NCI-H774 (cell line): Measurements from ENCODE around the gene CD300A.

Experiments used
- DNase-seq: peaks from one replicate; lab custom pipeline; 2025; lab: John Stamatoyannopoulos, UW

The CD300A gene

DNA sequence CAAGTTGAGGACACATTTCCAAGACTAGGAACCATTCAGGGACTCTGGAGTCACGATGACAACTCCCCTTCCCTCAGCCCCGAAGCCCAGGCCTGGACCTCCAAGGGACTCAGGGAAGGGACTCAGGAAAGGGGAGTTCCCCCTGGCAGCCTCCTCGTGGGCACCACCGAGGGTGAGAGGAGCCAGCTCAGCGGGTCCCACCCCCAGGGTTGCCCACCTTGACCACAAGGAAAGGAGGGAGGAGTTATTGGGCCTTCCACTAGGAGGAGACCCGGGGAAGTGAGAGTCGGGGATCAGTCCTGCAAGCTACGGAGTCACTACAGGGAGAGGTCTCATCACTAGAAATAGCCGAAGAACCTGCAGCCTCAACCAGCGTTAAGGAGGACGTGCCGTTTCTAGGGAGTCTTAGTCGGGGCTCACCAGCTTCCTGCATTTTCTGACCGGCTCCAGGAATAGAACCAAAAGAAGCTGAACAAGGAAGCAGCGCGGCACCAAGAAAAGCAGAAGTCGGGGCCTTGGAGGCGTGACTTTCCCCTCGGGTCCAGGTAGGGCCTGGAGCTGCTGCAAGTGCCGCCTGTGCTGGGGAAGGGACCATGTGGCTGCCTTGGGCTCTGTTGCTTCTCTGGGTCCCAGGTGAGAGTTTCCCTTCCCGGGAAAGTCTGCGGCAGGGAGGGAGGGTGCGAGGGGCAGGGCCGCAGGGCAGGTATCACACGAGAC is at the start of gene CD300A:
Gene CD300A, plus strand, starts transcription at position 524 of the 717 bp plus-strand sequence. Its CDS starts 70 bp downstream, at position 594.
- DNase-seq, result no peak

DNA sequence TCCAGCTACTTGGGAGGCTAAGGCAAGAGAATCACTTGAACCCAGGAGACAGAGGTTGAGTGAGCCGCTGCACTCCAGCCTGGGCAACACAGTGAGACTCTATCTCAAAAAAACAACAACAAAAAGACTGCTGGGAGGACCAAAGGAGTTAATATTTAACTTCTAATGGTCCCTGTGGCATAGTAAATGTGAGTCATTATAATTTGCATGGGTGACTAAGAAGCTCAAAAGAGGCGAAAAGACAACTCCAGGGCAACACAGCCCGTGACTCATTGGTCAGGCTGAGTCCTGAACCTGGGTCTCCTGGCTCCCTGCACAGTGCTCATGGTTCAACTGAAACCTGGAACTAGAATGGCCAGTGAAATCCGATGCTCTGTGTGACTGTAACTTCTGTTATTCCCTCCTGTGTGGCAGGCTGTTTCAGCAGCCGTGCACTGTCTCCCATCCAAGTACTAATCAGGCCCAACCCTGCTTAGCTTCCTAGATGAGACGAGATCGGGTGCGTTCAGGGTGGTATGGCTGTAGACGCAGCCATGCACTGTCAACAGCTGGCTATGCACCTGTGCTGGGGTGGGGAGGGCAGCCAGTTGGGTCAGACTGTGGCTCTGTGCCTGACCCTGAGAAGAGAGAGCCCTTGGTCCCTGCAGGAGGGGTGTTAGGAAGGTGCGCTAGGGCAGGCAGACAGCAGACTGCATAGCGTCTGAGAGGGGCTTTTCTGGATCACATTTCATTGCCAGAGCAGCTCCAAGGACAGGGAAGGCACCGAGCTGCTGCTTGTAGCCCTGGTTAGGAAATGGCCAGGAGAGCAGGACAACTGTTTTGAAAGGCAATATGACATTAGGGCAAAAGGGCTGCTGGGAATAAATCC is 49.0 kb upstream of the CD300A start:
- no peak for DNase-seq

DNA sequence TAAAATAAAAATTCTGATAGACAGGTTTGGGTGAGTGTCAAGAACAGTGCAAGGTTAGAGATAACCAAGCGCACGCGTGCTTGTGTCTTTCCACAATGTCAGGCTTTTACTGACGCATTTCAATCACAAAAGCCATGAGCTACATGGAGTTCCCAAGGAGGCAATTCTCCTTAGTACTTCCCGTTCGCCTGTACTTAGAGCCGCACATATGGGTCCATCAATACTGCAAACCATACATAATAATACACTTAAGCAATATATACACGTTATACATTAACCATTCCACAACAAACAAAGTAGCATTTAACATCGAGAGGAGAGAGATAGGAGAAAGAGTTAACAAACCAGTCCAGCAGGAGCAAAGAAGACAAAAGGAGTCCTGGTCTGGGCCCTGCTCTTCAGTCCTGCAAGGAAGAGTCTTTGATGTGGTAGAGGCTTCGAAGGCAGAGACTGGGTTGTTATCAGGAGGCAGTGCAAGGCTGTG is 46.5 kb upstream of the CD300A start:
- no peak for DNase-seq

DNA sequence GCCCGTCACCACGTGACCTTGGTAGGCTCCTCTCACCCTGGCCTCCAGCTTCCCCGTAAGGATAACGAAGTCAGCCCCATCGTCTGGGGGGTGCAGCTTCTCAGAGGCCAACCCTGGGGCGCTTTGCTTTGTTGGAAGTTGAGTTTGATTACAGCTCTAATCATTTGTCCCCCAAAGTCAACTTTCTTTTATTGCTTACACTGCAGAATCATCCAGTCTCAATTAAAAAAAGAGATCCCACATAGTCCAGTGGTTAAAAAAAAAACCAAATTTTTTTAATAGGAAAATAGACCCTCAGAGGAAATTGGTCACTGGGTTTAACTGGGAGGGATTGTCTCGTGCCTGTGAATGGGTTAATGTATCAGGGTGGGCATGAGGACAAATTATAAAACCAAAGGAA is 42.3 kb upstream of the CD300A start:
- DNase-seq, result no peak

- DNase-seq, result no peak
Measured at GRCh38 chr17:74424657-74425056, 41.8 kb upstream of the CD300A start.

DNA sequence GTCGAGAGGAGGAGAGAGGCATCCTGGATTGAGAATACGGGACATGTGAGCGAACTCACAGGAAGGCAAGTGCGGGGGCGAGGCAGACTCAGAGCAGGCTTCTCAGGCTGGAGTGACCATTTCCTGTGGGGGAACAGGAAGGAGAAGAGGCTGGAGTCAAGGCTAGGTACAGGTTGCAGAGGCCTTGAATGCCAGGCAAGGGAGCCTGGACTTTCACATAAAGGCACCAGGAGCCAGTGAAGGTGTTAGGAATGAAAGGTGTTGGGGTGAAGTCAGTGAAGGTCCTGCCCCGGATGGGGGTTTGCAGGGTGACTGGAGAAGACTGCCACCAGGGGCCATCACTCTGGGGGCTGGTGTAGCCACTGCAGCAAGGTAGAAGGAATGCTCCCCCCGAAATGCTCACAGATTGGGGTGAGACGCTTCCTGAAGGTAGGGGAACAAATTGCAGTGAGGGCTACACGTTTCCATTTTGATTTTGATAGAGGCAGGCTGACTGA is 39.8 kb upstream of the CD300A start:
- DNase-seq, result no peak

- DNase-seq, result no peak
Measured at GRCh38 chr17:74427048-74427762, 39.2 kb upstream of the CD300A start.

DNA sequence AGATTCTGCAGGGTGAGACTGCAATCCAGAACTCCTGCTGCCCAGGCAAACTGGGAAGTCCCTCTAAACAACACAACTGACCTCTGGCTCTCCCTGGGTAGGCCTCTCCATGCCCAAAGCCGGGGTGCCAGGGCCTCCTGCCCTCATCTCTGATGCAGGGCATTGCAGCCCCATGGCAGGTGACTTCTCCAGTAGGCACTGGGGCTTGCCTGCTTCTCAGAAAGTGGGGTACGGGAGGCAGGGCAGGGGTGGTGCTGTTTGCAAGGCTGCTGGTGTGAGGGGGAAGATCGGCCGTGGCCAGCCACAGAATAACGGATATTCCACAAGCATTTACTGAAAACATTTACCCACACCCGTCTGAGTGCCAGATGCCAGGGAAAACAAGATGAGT is 38.7 kb upstream of the CD300A start:
- no peak for DNase-seq

DNA sequence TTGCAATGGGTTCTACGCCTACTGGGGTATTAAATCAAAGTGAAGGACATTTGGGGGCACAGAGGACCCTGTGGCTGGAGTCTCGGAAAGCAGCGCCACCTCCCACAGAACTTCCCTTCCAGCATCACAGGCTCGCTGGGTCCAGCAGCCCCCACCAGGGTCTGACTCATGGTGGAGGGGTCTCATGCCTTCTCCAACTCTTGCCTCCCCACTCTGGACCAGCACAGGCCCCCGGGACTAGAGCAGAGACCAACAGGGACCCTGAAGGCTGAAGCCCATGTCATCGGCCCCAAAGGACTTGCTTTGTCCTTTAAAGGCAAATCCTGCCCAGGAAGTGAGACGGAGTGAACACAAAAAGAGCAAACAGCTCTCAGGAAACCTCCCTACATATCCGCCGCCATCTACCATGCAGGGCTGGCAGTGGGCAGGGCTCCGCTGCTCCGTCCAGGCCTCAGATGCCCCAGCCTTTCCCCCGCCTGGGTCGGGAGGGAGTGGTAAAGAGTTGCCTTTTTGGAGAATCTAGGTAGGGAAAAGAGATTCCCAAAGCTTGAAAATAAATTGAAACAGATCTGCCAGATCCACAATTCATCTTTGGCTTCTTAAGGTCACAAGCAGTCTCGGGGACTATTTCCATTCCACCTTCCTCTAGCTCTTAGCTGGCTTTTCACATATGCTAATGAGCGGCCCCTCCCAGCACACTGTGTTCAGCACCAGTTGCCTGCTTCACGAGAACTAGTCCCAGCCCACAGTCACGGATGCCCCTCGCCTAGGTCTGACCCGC is 36.6 kb upstream of the CD300A start:
- DNase-seq, result no peak

DNA sequence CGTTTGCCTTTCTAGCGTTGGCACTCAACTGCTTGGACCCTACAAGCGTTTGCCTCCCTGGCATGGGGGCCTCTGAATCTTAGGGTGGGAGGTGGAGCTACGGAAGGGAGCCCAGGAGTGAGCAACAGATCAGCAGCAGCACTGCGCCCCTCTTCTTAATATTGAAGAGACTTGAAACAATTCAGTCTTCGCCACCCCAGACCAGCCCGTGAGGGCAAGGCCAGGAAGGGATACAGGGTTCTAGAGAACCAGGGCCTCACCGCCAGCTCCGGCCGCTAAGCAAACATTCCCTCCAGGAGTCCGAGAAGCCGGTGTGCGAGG is 36.1 kb upstream of the CD300A start:
- DNase-seq, result no peak

DNA sequence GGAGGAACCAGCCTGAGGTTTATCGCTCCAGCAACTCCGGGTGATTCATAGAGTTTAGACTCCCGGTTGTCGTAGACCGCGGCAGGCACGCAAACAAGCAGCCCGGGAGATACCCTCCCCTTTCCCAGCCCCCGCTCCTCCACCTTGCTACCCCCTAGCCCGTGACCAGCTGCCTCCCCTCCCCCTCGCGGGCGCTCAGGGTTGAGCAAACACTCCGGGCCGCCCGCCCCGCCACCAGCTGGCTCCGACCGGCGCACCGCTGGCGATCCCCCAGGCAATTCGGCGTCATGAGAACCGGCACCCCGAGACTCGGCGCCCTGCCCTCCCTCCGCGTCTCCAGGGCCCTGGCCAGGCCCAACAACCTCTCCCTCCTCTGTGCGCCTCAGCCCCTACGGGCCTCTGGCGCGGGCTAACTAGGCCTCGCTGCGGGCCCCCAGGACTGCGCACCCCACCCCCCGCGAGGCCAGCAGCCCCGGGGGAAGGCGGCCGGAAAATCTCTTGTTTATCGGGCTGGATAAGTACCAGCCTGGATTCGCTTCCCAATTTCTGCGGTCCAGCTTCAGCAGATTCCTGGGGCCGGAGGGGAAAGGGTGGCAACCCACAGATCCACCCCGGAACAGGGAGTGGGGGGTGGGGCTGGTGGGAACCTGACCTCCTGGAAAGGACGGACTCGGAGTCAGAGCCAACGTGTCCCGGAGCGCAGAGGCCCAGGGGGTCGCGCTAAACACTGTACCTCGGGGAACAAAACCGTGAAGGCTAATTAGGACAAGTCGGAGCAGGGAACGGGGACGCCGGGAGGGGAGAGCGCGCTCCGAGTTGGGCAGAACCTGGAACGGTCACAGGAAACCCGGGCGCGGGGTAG is 35.5 kb upstream of the CD300A start:
- peak; percentile 81 for DNase-seq

GRCh38 chr17:74431568-74432423 is 34.6 kb upstream of the CD300A start, which contains the start of gene GPRC5C:
Gene GPRC5C (plus strand): TSS chr17:74432088. CDS start chr17:74439777, 7,689 bp downstream.
- peak; percentile 81 for DNase-seq

DNA sequence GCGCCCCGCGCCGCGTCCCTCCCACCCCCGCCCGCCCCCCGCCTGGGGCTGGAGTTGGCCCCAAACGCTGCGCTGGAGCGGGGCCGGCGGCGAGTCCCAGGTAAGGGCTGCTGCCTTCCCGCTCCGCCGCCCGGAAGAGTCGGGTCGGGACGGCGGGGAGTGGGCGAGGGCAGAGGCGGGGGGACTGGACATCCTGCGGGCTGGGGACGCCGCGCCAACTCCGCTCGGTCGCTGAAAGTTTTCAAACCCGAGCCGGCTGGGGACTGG is 34.1 kb upstream of the CD300A start:
- DNase-seq, result no peak

DNA sequence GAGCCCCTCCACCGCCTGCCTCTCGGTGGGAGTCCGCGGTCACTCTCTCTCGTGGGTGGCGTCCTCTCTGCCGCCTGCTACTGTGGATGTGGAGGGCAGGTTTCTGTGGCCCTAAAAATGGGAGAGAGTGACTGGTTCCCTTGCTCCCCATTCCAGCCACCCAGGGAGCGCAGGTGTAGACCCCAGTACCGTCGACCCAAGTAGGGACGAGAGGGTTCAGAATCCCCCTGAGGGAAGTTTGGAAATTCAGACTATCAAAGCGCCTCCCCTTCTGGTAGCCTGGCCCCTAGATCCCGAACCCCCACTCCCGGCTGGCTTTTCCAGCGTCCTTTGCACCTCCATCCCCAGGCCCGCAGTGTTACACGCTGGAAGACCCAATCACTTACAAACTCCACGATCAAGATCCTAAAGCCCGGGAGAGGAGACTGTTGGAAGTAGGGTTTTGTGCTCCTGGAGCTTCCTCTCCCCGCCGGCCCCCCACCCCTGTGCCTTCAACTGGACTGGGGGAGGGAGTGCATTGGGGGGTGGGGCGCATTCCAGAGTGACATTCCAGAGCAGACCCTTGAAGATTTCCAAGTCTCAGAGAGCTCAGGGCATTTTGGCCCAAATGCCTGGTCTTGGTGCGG is 33.6 kb upstream of the CD300A start:
- no peak for DNase-seq

- DNase-seq, result no peak
Measured at GRCh38 chr17:74433421-74434121, 32.9 kb upstream of the CD300A start.

DNA sequence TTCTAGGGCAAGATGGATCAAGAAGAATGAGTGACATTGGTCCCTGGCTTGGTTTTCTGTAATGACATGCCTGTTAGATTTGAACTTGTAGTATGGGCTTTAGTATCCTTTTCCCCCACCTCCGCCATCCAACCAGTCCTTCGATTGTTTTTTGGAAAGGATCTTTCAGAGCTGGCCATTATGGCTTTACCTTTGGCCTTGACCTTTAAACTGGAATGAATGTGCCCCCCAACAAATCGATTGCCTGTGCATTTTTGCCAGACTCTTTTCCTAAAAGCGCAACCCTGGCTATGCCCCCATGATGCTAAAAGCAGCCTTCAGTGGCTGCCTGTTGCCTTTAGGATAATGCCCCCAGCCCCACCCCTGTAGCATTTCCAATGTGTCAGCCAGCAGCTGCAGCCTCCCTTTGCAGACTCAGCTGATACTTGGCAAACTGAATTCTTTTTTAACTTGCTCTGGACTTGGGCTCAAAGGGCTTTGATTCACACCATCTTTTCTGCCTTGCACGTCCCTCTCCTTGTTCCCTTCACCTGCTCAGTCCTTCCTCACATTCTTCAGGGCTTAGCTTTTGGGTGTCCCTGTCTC is 30.6 kb upstream of the CD300A start:
- DNase-seq, result peak; percentile 15

GRCh38 chr17:74437702-74438101 is 28.7 kb upstream of the CD300A start:
- DNase-seq, result no peak
